Activated T-cell treated with anti-CD3 and anti-CD28 coated beads for 48 hours (primary cell): ENCODE results near the gene BCORL1.

ENCODE experiments used
- DNase-seq: peaks from one replicate; pipeline ENCODE4 v3.0.0-alpha.2; 2020; ENCODE audit warnings: low read depth

Gene BCORL1

GRCh38 chrX:129961180-129962083 lies 21.0 kb upstream of the BCORL1 start:
- DNase-seq = peak; percentile 62

- no peak for DNase-seq
These were observed 18.7 kb upstream of the BCORL1 start for GRCh38 chrX:129963729-129964128.

- no peak for DNase-seq
These were observed 17.3 kb upstream of the BCORL1 start for GRCh38 chrX:129965166-129965565.

- no peak for DNase-seq
These were observed 13.5 kb upstream of the BCORL1 start for GRCh38 chrX:129968968-129969367.

- no peak for DNase-seq
These were observed 6.0 kb upstream of the BCORL1 start for GRCh38 chrX:129976441-129976840.

GRCh38 chrX:129979207-129979920 lies 3.1 kb upstream of the BCORL1 start:
- DNase-seq = no peak

- no peak for DNase-seq
These were observed 2.4 kb upstream of the BCORL1 start for GRCh38 chrX:129980001-129980401.

GRCh38 chrX:129980540-129981199 lies 1.8 kb upstream of the BCORL1 start:
- DNase-seq = no peak

GRCh38 chrX:129981200-129981553 lies 1.3 kb upstream of the BCORL1 start:
- no peak for DNase-seq

GRCh38 chrX:129981752-129982299 lies 609 bp upstream of the BCORL1 start:
- no peak for DNase-seq

GRCh38 chrX:129983575-129984110 lies 1.2 kb downstream of the BCORL1 start:
- no peak for DNase-seq

GRCh38 chrX:129984111-129984958 lies 1.9 kb downstream of the BCORL1 start:
- peak; percentile 9 for DNase-seq

GRCh38 chrX:129987871-129988270 lies 5.4 kb downstream of the BCORL1 start:
- DNase-seq = no peak

- DNase-seq = no peak
These were observed 9.7 kb downstream of the BCORL1 start for GRCh38 chrX:129992181-129992580.

GRCh38 chrX:129996120-129996519 lies 13.7 kb downstream of the BCORL1 start:
- DNase-seq = no peak

GRCh38 chrX:129997086-129997485 lies 14.7 kb downstream of the BCORL1 start:
- no peak for DNase-seq

GRCh38 chrX:129998021-129998420 lies 15.6 kb downstream of the BCORL1 start:
- DNase-seq = no peak

GRCh38 chrX:130001893-130002292 lies 19.5 kb downstream of the BCORL1 start:
- DNase-seq = no peak

- no peak for DNase-seq
These were observed 20.1 kb downstream of the BCORL1 start for GRCh38 chrX:130002541-130002940.

- no peak for DNase-seq
These were observed 22.8 kb downstream of the BCORL1 start for GRCh38 chrX:130005089-130005807.
